ENCODE data around the gene KIRREL1. TPM values are rescaled to one million over a fixed set of nuclear protein-coding genes. Genes with fewer than 3 reads are reported as not detected.
"Not testable (repeated sequence)": the region's sequence is repeated elsewhere in the genome, so short reads cannot be mapped to it uniquely, and the experiment has no call there.

KIRREL1 gene
- total RNA-seq, 4 donors from 2014 or later, result 34.1 to 102 (median 57.4) TPM

DNA sequence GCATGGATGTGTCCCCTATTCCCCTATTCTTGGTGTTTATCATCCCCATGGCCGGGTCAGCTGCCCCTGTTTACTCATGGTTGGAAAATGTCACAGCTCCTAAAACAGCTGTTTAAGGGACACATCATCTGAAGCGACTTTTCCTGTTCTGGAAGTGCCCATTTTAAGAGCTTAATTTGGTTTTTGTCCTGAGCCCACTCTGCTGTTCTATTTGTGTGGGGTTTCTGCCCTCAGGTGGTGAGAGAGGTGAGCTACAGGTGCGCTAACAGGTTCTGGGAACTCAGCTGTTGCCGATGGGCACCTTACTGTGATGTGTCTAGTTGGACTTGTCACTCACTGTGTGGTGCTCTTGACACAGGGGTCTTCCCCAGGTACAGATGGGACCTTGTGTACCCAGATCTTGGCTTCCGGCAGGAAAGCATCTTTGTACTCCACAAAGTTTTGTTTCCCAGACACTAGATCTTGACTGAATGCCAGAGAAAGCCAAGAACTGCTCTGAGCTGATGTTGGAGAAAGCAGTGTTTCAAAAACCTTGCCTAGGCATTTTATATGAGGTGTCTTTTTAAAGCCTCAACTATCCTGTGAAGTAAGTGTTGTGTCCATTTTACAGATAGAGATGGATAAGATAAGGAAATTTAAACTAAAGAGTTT lies 128.3 kb downstream of the KIRREL1 start:
- intact Hi-C loops (cut with DNase I; ENCODE audit: low total_unique reads), result loop anchor here (5.0 kb wide), 1 partner anchor 159 kb away; no protein-coding TSS in a partner anchor
- H3K27me3 ChIP-seq, result no peaks in the 10 kb centered on the region
- TF ChIP-seq CTCF (IDR thresholded peaks at IDR 0.05) (peak in 3 of 4 experiments; percentile 13 to 51 (median 32)), POLR2A (IDR thresholded peaks at IDR 0.05) (no peak)
- no peaks in the 10 kb centered on the region for H3K4me1 ChIP-seq
- DNase-seq, result no peak
- no peaks in the 10 kb centered on the region for H3K36me3 ChIP-seq
- H3K9me3 ChIP-seq, result no peaks in the 10 kb centered on the region
- H3K4me3 ChIP-seq, result no peak overlapping the region
- H3K27ac ChIP-seq, result no peak overlapping the region

GRCh38 chr1:158122833-158123388 lies 129.5 kb downstream of the KIRREL1 start:
- no peak for DNase-seq
- no peak overlapping the region for H3K27ac ChIP-seq
- no peaks in the 10 kb centered on the region for H3K36me3 ChIP-seq
- H3K4me1 ChIP-seq, result no peaks in the 10 kb centered on the region
- H3K27me3 ChIP-seq, result no peaks in the 10 kb centered on the region
- H3K9me3 ChIP-seq, result no peaks in the 10 kb centered on the region
- H3K4me3 ChIP-seq, result no peak overlapping the region
- TF ChIP-seq POLR2A (IDR thresholded peaks at IDR 0.05) (no peak), CTCF (IDR thresholded peaks at IDR 0.05) (no peak)
- intact Hi-C loops (cut with DNase I; ENCODE audit: low total_unique reads), result loop anchor here (5.0 kb wide), 1 partner anchor 161 kb away; no protein-coding TSS in a partner anchor

GRCh38 chr1:158124034-158124433 lies 130.6 kb downstream of the KIRREL1 start:
- no peaks in the 10 kb centered on the region for H3K36me3 ChIP-seq
- intact Hi-C loops (cut with DNase I; ENCODE audit: low total_unique reads), result loop anchor here (5.0 kb wide), 1 partner anchor 162 kb away; no protein-coding TSS in a partner anchor

DNA sequence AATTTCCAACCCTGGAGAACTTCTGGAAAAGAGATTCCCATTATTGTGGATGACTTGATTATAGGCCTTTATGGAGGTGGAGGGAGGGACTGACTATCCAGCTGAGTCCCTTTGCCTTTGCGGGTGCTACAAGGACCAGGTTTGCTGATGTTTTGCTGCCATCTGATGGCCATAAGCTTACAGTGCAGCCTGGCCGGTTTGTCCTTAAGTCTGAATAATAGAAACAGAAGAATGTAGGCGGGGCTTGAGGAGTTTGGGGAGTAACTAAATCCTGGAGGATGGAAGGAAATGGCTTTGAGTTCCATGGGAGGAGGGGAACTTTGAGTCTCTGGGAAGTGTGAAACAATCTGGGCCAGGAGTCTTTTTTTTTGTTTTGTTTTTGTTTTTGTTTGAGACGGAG lies 131.6 kb downstream of the KIRREL1 start:
- no peak for TF ChIP-seq POLR2A (IDR thresholded peaks at IDR 0.05)
- peak; percentile 91 to 98 (median 94) for TF ChIP-seq CTCF (IDR thresholded peaks at IDR 0.05)
- Histone ChIP-seq H3K4me3 (no peak overlapping the region), H3K27ac (no peak overlapping the region), H3K9me3 (no peaks in the 10 kb centered on the region), H3K36me3 (no peaks in the 10 kb centered on the region), H3K27me3 (no peaks in the 10 kb centered on the region), H3K4me1 (no peaks in the 10 kb centered on the region)
- peak; percentile 91 to 94 for DNase-seq
- intact Hi-C loops (cut with DNase I; ENCODE audit: low total_unique reads), result loop anchor here (5.0 kb wide), 1 partner anchor 163 kb away; no protein-coding TSS in a partner anchor

More at GRCh38 chr1:158124034-158124433, 130.6 kb downstream of the KIRREL1 start:
- no peak for DNase-seq
- TF ChIP-seq POLR2A (IDR thresholded peaks at IDR 0.05) (no peak), CTCF (IDR thresholded peaks at IDR 0.05) (no peak)
- H3K9me3 ChIP-seq, result no peaks in the 10 kb centered on the region
- H3K27ac ChIP-seq, result no peak overlapping the region
- H3K4me1 ChIP-seq, result no peaks in the 10 kb centered on the region
- no peak overlapping the region for H3K4me3 ChIP-seq
- H3K27me3 ChIP-seq, result no peaks in the 10 kb centered on the region

DNA sequence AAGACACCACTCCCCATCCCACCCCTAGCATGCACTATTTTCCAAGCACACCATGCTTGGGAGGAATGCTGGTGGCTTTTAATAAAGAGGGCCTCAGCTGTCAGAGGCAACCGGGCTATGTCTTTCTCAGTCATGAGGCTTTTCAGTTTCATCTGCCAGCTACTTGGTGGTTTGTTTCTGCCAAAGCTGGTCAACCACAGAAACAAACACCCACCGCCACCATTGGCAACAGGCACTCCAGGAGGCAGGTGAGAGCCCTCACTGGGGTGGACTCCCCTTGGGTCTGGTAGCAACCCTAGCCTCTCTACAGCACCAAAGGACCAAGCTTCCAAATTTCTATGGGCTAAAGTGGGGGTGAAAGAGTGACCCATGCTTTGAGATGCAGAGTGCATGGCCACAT lies 133.0 kb downstream of the KIRREL1 start:
- TF ChIP-seq POLR2A (IDR thresholded peaks at IDR 0.05) (no peak), CTCF (IDR thresholded peaks at IDR 0.05) (no peak)
- no peaks in the 10 kb centered on the region for H3K36me3 ChIP-seq
- H3K27me3 ChIP-seq, result no peaks in the 10 kb centered on the region
- H3K4me3 ChIP-seq, result no peak overlapping the region
- no peaks in the 10 kb centered on the region for H3K9me3 ChIP-seq
- no peaks in the 10 kb centered on the region for H3K4me1 ChIP-seq
- intact Hi-C loops (cut with DNase I; ENCODE audit: low total_unique reads), result no loop called here
- DNase-seq, result no peak
- no peak overlapping the region for H3K27ac ChIP-seq

DNA sequence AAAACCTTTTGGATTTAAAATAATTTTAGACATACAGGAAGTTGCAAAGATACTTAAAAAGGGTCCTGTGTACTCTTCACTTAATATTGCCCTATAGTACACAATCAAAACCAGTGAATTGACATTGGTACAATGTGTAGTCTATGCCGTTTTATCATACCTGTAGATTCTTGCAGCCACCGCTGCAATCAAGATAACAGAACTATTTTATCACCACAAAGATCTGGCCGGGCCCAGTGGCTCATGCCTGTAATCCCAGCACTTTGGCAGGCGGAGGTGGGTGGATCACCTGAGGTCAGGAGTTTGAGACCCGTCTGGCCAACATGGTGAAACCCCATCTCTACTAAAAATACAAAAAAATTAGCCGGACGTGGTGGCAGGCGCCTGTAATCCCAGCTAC lies 135.1 kb downstream of the KIRREL1 start:
- intact Hi-C loops (cut with DNase I; ENCODE audit: low total_unique reads); H3K36me3 ChIP-seq; H3K27me3 ChIP-seq; DNase-seq; H3K9me3 ChIP-seq; H3K4me1 ChIP-seq; H3K27ac ChIP-seq; H3K4me3 ChIP-seq: not testable (repeated sequence)
